B cell (primary cell): ENCODE measurements around the gene ZBTB24. TPM values are rescaled to one million over a fixed set of nuclear protein-coding genes. Genes with fewer than 3 reads are reported as not detected.

Experiments
- ATAC-seq: fragments of 200-7000 bp; cut with Tn5 transposase; one replicate; pipeline ENCODE4 v1.10.0; 2021; ENCODE audit warnings: low read depth, mild to moderate bottlenecking, moderate number of reproducible peaks, moderate library complexity
- CTCF ChIA-PET: fragments of 350-600 bp; sonication (Branson Sonifier 250); formaldehyde crosslinking; loops from one replicate; lab custom pipeline; 2021; ENCODE audit warnings: antibody characterized with exemption, inconsistent platforms; lab: Charles Lee
- POLR2A ChIA-PET: fragments of 350-600 bp; sonication (Branson Sonifier 250); formaldehyde crosslinking; loops from one replicate; lab custom pipeline; 2021; ENCODE audit warnings: antibody characterized with exemption; lab: Charles Lee
- DNase-seq: peaks from one replicate; pipeline ENCODE4 v3.0.0; 2013
- H2AFZ ChIP-seq: 2 replicates; pipeline ENCODE4 v1.6.1; 2012; ENCODE audit warnings: mild to moderate bottlenecking, low read depth, low read length; ENCODE audit not compliant: insufficient read depth, poor library complexity, severe bottlenecking
- H3K27ac ChIP-seq, 2 donors: 1 replicate in 1 of 2; 2 replicates in 1 of 2; pipeline ENCODE4 v1.5.1; 2012 to 2013; ENCODE audit warnings: low read length in 2 of 2, mild to moderate bottlenecking in 2 of 2, moderate library complexity in 1 of 2
- H3K27me3 ChIP-seq, 4 experiments: fragments of 200-600 bp in 1 of 4; sonication (generic) in 1 of 4; replicated peaks in 1 of 4; 1 replicate in 2 of 4; 2 replicates in 2 of 4; pipeline versions ENCODE4 v1.6.1 to v1.7.0; 2013 to 2016; ENCODE audit warnings: low read length in 3 of 4, mild to moderate bottlenecking in 2 of 4, mixed read lengths in 1 of 4, moderate library complexity in 1 of 4; ENCODE audit not compliant: insufficient read depth in 4 of 4, control insufficient read depth in 3 of 4; ENCODE audit errors: control extremely low read depth in 1 of 4
- H3K36me3 ChIP-seq, 2 experiments: replicated peaks in 1 of 2; 1 replicate in 1 of 2; 2 replicates in 1 of 2; pipeline versions ENCODE4 v1.6.1 to v1.7.1; 2013; ENCODE audit warnings: low read length in 1 of 2; ENCODE audit not compliant: insufficient read depth in 2 of 2, control insufficient read depth in 1 of 2; ENCODE audit errors: control extremely low read depth in 1 of 2, extremely low read depth in 1 of 2
- H3K4me1 ChIP-seq, 2 donors: fragments of 200-600 bp in 1 of 2; sonication (generic) in 1 of 2; 1 replicate in 1 of 2; 2 replicates in 1 of 2; pipeline versions ENCODE4 v1.5.1 to v1.6.1; 2013 to 2017; ENCODE audit warnings: low read length in 2 of 2; ENCODE audit not compliant: control insufficient read depth in 2 of 2, insufficient read depth in 2 of 2
- H3K4me2 ChIP-seq: replicated peaks from 2 replicates; pipeline ENCODE3; 2012; ENCODE audit warnings: mild to moderate bottlenecking, low read depth, low read length; ENCODE audit not compliant: poor library complexity, severe bottlenecking
- H3K4me3 ChIP-seq, 5 experiments: fragments of 200-600 bp in 1 of 5; sonication (generic) in 1 of 5; 1 replicate in 3 of 5; 2 replicates in 2 of 5; pipeline versions ENCODE4 v1.5.1 to v1.7.0; 2011 to 2016; ENCODE audit warnings: low read length in 4 of 5, mild to moderate bottlenecking in 4 of 5, low read depth in 2 of 5, control low read depth in 1 of 5, moderate library complexity in 1 of 5; ENCODE audit not compliant: insufficient read depth in 1 of 5; ENCODE audit errors: control extremely low read depth in 1 of 5, extremely low read depth in 1 of 5
- H3K79me2 ChIP-seq: fragments of 200-600 bp; sonication (generic); one replicate; pipeline ENCODE4 v1.6.0; 2016; ENCODE audit warnings: low read length; ENCODE audit not compliant: control insufficient read depth, insufficient read depth
- H3K9ac ChIP-seq: fragments of 200-600 bp; sonication (generic); 2 replicates; pipeline ENCODE4 v1.6.1; 2017; ENCODE audit warnings: mild to moderate bottlenecking, low read length, moderate library complexity
- H3K9me3 ChIP-seq, 3 donors: one replicate each; pipeline versions ENCODE4 v1.6.1 to v1.7.1; 2013; ENCODE audit warnings: low read length in 2 of 3; ENCODE audit not compliant: control insufficient read depth in 2 of 3, insufficient read depth in 1 of 3; ENCODE audit errors: control extremely low read depth in 1 of 3
- H4K20me1 ChIP-seq: 2 replicates; pipeline ENCODE4 v1.6.0; 2012; ENCODE audit warnings: mild to moderate bottlenecking, low read length; ENCODE audit not compliant: insufficient read depth, control insufficient read depth, poor library complexity, severe bottlenecking
- H3K27ac Mint-ChIP-seq: one replicate; pipeline ENCODE4 v1.8.0; 2021; ENCODE audit warnings: mixed read lengths
- H3K27me3 Mint-ChIP-seq: one replicate; pipeline ENCODE4 v1.8.0; 2021; ENCODE audit warnings: mixed read lengths
- H3K4me1 Mint-ChIP-seq: one replicate; pipeline ENCODE4 v1.8.0; 2021; ENCODE audit warnings: mixed read lengths
- H3K4me3 Mint-ChIP-seq: one replicate; pipeline ENCODE4 v1.8.0; 2021; ENCODE audit warnings: mixed read lengths
- H3K9me3 Mint-ChIP-seq: one replicate; pipeline ENCODE4 v1.8.0; 2022; ENCODE audit warnings: mixed read lengths; ENCODE audit not compliant: insufficient read depth
- EZH2 ChIP-seq: IDR thresholded peaks from 2 replicates; pipeline ENCODE4 v1.6.1; 2012; ENCODE audit warnings: borderline replicate concordance, low read depth, mild to moderate bottlenecking, moderate library complexity, low read length; ENCODE audit not compliant: insufficient read depth, poor library complexity, severe bottlenecking
- WGBS: methylation state at CpG from one replicate; pipeline ENCODE4 v1.1.5; 2013; ENCODE audit warnings: missing lambda C conversion rate; ENCODE audit not compliant: insufficient coverage; 5-methylcytosine and 5-hydroxymethylcytosine counted together
- intact Hi-C: fragments of 100-400 bp; cut with micrococcal nuclease; formaldehyde crosslinking; loops from one replicate; pipeline ENCODE4 v1.10.0; 2022
- polyA plus RNA-seq: library from polyadenylated mRNA; depleted of rRNA; stranded (reverse); fragments of >200 nt; gene quantifications from 2 replicates; pipeline ENCODE4 v1.2.3, GENCODE V29; 2012
- total RNA-seq, 2 donors: library from RNA; stranded (reverse); fragments of 120-200 nt in 1 of 2; gene quantifications; 1 replicate in 1 of 2; 2 replicates in 1 of 2; pipeline versions ENCODE4 v1.2.3 to v1.2.4, GENCODE V29; 2013 to 2022
- TF ChIP-seq, protein P1 (sequence below): fragments of 200-600 bp; IDR thresholded peaks from one replicate; pipeline ENCODE4 v1.8.0; 2022; ENCODE audit warnings: antibody characterized with exemption, mild to moderate bottlenecking

Gene ZBTB24
- total and polyA plus RNA-seq, 2 donors (not counting 1 experiment from before 2014, with no cell fraction given) = 10.6 to 31.4 TPM

GRCh38 chr6:109447087-109447486 lies 35.9 kb downstream of the ZBTB24 start:
- no peaks in the 10 kb centered on the region for H3K27me3 Mint-ChIP-seq
- no peak overlapping the region for H3K4me3 Mint-ChIP-seq
- 85% methylated on average over 8 of the region's 10 CpGs for WGBS
- CTCF ChIA-PET = interaction anchor here (0.6 to 1.1 kb wide), 2 partner anchors 8 to 35 kb away, joined by 3 read pairs; partner anchors contain the start of gene MICAL1
- no peaks in the 10 kb centered on the region for H3K9me3 Mint-ChIP-seq
- H3K27ac ChIP-seq = no peak overlapping the region
- peaks cover 66% of the 10 kb centered on the region for H3K4me1 Mint-ChIP-seq
- ATAC-seq = no peak
- no peak for DNase-seq
- H3K79me2 ChIP-seq = peaks cover 19% of the 10 kb centered on the region
- no peaks in the 10 kb centered on the region for H3K9me3 ChIP-seq
- peak overlapping the region; percentile 6 for H3K27ac Mint-ChIP-seq
- POLR2A ChIA-PET = interaction anchor here (1.3 kb wide), 1 partner anchor 9 kb away, joined by 7 read pairs; the partner anchor contains the start of gene MICAL1
- no peak overlapping the region for H3K4me2 ChIP-seq
- H3K27me3 ChIP-seq = no peaks in the 10 kb centered on the region
- H2AFZ ChIP-seq = no peak overlapping the region
- H3K4me3 ChIP-seq = no peak overlapping the region
- H3K36me3 ChIP-seq = peaks cover 0 to 64% of the 10 kb centered on the region in 2 experiments
- H3K4me1 ChIP-seq = peaks cover 54 to 61% of the 10 kb centered on the region in 2 donors
- intact Hi-C loops = no loop called here
- H4K20me1 ChIP-seq = peaks cover 18% of the 10 kb centered on the region
- H3K9ac ChIP-seq = no peak overlapping the region
- no peak for TF ChIP-seq EZH2
- TF ChIP-seq, protein P1, sequence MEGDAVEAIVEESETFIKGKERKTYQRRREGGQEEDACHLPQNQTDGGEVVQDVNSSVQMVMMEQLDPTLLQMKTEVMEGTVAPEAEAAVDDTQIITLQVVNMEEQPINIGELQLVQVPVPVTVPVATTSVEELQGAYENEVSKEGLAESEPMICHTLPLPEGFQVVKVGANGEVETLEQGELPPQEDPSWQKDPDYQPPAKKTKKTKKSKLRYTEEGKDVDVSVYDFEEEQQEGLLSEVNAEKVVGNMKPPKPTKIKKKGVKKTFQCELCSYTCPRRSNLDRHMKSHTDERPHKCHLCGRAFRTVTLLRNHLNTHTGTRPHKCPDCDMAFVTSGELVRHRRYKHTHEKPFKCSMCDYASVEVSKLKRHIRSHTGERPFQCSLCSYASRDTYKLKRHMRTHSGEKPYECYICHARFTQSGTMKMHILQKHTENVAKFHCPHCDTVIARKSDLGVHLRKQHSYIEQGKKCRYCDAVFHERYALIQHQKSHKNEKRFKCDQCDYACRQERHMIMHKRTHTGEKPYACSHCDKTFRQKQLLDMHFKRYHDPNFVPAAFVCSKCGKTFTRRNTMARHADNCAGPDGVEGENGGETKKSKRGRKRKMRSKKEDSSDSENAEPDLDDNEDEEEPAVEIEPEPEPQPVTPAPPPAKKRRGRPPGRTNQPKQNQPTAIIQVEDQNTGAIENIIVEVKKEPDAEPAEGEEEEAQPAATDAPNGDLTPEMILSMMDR = no peak

DNA sequence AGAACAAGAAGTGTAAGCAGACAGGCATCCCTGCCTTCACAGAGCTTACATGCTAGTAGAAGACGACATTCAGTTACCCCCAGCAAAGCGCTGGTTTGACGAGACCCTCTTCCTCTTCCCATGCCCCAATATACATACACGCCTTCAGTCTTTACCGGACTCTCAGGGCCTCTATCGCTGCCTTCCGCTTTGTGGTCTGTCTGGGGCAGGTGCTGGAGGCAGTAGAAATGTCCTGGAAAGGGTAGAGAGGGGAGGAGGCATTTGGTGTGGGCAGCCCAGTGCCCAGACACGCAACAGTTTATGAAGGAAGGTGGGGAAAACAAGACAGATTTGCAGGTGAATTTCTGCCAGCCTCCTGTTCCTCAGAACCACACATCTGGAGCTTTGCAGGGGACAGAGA lies 36.5 kb downstream of the ZBTB24 start:
- peaks cover 54 to 61% of the 10 kb centered on the region in 2 donors for H3K4me1 ChIP-seq
- POLR2A ChIA-PET = interaction anchor here (1.3 kb wide), 1 partner anchor 10 kb away, joined by 7 read pairs; the partner anchor contains the start of gene MICAL1
- DNase-seq = peak; percentile 41
- H3K27ac ChIP-seq = no peak overlapping the region
- no peak overlapping the region for H2AFZ ChIP-seq
- H4K20me1 ChIP-seq = peaks cover 23% of the 10 kb centered on the region
- no peaks in the 10 kb centered on the region for H3K27me3 Mint-ChIP-seq
- TF ChIP-seq, protein P1 = no peak
- no peak for TF ChIP-seq EZH2
- no peaks in the 10 kb centered on the region for H3K9me3 ChIP-seq
- intact Hi-C loops = no loop called here
- H3K9me3 Mint-ChIP-seq = no peaks in the 10 kb centered on the region
- WGBS = 30% methylated on average over 2 of the region's 8 CpGs
- no peak overlapping the region for H3K4me3 Mint-ChIP-seq
- peak overlapping the region; percentile 67 for H3K27ac Mint-ChIP-seq
- H3K9ac ChIP-seq = no peak overlapping the region
- H3K27me3 ChIP-seq = no peaks in the 10 kb centered on the region
- H3K4me1 Mint-ChIP-seq = peaks cover 66% of the 10 kb centered on the region
- H3K36me3 ChIP-seq = peaks cover 0 to 59% of the 10 kb centered on the region in 2 experiments
- ATAC-seq = no peak
- H3K79me2 ChIP-seq = peaks cover 16% of the 10 kb centered on the region
- H3K4me3 ChIP-seq = no peak overlapping the region
- CTCF ChIA-PET = interaction anchor here (1.1 kb wide), 1 partner anchor 9 kb away, joined by 3 read pairs; the partner anchor contains the start of gene MICAL1
- no peak overlapping the region for H3K4me2 ChIP-seq
